ENCODE results near the gene LMAN1.

- TF ChIP-seq POLR2A (IDR thresholded peaks at IDR 0.05; ENCODE audit: low read depth, low read length): no peak
- TF ChIP-seq POLR2AphosphoS5 (IDR thresholded peaks at IDR 0.05; ENCODE audit: low read depth, low read length): no peak
These were observed 41.3 kb upstream of the LMAN1 start for GRCh38 chr18:59400407-59400806.

Measured in GM12891 (cell line).